Right atrium auricular region (tissue), 2 donors: ENCODE data around the gene DYRK4. TPM values are rescaled to one million over a fixed set of nuclear protein-coding genes. Genes with fewer than 3 reads are reported as not detected.

Source experiments
- DNase-seq: peaks from one replicate; pipeline ENCODE4 v3.0.0-alpha.2; 2019; ENCODE audit warnings: low spot score
- H3K27ac ChIP-seq, 2 donors: fragments of 200-600 bp; sonication (generic); 1 replicate in 1 of 2; 2 replicates in 1 of 2; pipeline ENCODE4 v1.5.1; 2016 to 2019
- H3K27me3 ChIP-seq, 2 donors: fragments of 200-600 bp; sonication (generic); one replicate each; pipeline versions ENCODE4 v1.5.1 to v1.6.0; 2017 to 2019
- H3K36me3 ChIP-seq: fragments of 200-600 bp; sonication (generic); one replicate; pipeline ENCODE4 v1.5.1; 2016
- H3K4me1 ChIP-seq, 2 donors: fragments of 200-600 bp; sonication (generic); one replicate each; pipeline versions ENCODE4 v1.5.1 to v1.6.0; 2017 to 2019
- H3K4me3 ChIP-seq, 2 donors: fragments of 200-600 bp; sonication (generic); 1 replicate in 1 of 2; 2 replicates in 1 of 2; pipeline ENCODE4 v1.5.1; 2017 to 2019; ENCODE audit warnings: mild to moderate bottlenecking in 1 of 2, moderate library complexity in 1 of 2
- H3K9me3 ChIP-seq, 2 donors: fragments of 200-600 bp; sonication (generic); one replicate each; pipeline ENCODE4 v1.5.1; 2019
- total RNA-seq, 2 donors: library from RNA; depleted of rRNA; stranded (reverse); fragments of >200 nt; gene quantifications; one replicate each; pipeline ENCODE4 v1.1.0, GENCODE V29; 2016
- TF ChIP-seq, protein P1 (sequence below), 2 donors: fragments of 200-600 bp; sonication (generic); IDR thresholded peaks; one replicate each; pipeline ENCODE4 v1.5.1; 2019; ENCODE audit warnings: antibody characterized with exemption in 2 of 2

The DYRK4 gene
- total RNA-seq, 2 donors from 2014 or later: 31.7 to 41.1 TPM

DNA sequence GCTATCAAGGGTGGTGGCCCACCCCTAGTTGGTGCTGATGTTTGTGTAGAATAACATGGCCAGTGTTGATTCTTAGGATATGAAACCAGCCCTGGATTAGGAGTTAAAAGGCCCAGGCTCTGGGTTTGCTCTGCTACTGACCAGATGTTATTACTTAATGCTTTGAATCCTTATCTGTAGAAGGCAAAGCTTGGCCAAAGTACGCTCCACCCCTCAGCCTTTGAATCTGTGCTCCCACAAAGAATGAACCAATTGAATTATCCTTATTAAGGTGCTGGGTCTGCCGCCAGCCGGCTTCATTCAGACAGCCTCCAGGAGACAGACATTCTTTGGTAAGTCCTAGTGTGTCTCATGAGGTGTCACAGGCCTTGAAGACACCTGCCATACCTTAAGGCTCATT, 45.0 kb downstream of the DYRK4 start:
- Histone ChIP-seq H3K4me1 (peaks cover 0 to 18% of the 10 kb centered on the region in 2 donors), H3K27ac (no peak overlapping the region), H3K27me3 (no peaks in the 10 kb centered on the region), H3K36me3 (peaks cover 16% of the 10 kb centered on the region), H3K4me3 (no peak overlapping the region), H3K9me3 (no peaks in the 10 kb centered on the region)
- no peak for DNase-seq
- TF ChIP-seq, protein P1, sequence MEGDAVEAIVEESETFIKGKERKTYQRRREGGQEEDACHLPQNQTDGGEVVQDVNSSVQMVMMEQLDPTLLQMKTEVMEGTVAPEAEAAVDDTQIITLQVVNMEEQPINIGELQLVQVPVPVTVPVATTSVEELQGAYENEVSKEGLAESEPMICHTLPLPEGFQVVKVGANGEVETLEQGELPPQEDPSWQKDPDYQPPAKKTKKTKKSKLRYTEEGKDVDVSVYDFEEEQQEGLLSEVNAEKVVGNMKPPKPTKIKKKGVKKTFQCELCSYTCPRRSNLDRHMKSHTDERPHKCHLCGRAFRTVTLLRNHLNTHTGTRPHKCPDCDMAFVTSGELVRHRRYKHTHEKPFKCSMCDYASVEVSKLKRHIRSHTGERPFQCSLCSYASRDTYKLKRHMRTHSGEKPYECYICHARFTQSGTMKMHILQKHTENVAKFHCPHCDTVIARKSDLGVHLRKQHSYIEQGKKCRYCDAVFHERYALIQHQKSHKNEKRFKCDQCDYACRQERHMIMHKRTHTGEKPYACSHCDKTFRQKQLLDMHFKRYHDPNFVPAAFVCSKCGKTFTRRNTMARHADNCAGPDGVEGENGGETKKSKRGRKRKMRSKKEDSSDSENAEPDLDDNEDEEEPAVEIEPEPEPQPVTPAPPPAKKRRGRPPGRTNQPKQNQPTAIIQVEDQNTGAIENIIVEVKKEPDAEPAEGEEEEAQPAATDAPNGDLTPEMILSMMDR (IDR thresholded peaks at IDR 0.05): no peak

DNA sequence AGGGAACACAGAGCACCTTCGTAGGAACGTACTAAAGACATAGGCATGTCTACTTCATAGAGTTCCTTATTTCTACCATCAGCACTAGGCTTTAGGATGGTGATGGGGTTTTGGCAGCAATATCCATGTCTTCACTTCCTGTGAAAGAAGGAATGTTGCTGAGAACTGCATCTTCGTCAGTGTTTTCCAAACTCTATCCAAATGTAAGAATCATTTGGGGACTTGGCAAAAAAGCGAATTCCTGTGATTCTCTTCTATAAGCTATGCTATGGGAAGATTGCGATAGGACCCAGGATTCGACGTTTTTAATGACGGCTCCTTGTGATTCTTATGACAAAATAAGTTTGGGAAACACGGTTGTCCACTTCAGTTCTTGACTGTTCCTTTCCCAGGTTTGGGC, 47.1 kb downstream of the DYRK4 start:
- Histone ChIP-seq H3K9me3 (no peaks in the 10 kb centered on the region), H3K27me3 (no peaks in the 10 kb centered on the region), H3K4me3 (no peak overlapping the region), H3K36me3 (peaks cover 37% of the 10 kb centered on the region), H3K27ac (no peak overlapping the region), H3K4me1 (peaks cover 0 to 18% of the 10 kb centered on the region in 2 donors)
- no peak for DNase-seq
- TF ChIP-seq, protein P1 (IDR thresholded peaks at IDR 0.05): no peak

DNA sequence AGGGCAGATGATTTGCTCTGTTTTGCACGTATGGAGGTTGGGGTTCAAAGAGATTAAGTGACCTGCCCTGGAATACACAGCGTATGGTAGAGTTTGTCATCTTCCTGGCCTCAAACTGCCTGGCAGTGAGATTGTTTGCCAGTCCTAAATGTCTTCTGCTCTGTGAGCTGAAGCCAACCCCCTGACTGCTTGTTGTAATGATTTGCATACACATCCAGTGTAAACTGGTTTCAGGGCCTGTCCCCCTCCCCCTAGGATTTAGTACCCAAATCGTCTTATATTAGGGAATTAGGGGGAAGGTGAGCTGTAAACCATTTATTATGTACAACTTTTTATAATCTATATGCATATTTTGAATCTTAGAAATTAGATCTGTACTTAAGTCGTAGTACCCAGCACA, 48.5 kb downstream of the DYRK4 start:
- H3K9me3 ChIP-seq: no peaks in the 10 kb centered on the region

DNA sequence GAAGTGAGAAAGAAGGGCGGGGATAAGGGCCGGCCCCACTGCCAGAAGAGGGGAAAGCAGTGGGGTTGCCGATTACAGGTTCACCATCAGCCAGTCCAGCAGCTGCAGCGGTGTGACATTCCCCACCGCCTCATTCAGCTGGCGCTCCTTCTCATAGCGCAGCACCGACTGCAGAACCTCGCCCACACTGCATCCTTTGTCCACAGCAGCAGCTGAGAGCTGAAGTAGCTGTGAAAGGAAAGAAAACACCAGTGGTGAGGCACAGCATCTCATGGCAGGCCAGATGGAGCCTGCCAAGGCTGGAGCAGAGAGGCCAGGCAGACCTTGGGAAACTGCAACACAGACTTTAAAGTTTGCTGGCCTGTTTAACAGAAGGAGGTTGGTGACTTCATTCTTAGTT, 53.7 kb downstream of the DYRK4 start:
- DNase-seq: no peak
- H3K4me3 ChIP-seq: no peak overlapping the region
- TF ChIP-seq, protein P1 (IDR thresholded peaks at IDR 0.05): no peak
- no peaks in the 10 kb centered on the region for H3K4me1 ChIP-seq
- no peaks in the 10 kb centered on the region for H3K9me3 ChIP-seq
- no peak overlapping the region for H3K27ac ChIP-seq
- no peaks in the 10 kb centered on the region for H3K27me3 ChIP-seq
- peaks cover 43% of the 10 kb centered on the region for H3K36me3 ChIP-seq

More for the DNA sequence above, 48.5 kb downstream of the DYRK4 start:
- H3K4me3 ChIP-seq: no peak overlapping the region
- no peaks in the 10 kb centered on the region for H3K27me3 ChIP-seq
- H3K36me3 ChIP-seq: peaks cover 47% of the 10 kb centered on the region
- DNase-seq: no peak
- no peak overlapping the region for H3K27ac ChIP-seq
- TF ChIP-seq, protein P1 (IDR thresholded peaks at IDR 0.05): no peak
- peaks cover 0 to 18% of the 10 kb centered on the region in 2 donors for H3K4me1 ChIP-seq

DNA sequence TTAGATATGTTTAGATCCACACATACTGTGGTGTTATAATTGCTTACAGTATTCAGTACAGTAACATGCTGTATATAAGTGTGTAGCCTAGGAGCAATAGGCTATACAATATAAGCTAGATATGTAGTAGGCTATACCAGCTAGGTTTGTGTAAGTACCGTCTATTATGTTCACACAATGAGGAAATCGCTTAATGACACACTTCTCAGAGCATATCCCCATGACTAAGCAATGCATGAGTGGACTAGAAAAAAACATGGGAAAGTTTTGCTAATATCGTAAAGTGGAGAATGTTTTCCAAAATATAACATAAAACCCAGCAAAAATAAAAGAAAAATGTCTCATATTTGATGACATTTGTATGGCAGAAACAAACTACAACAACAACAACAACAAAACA, 59.5 kb downstream of the DYRK4 start:
- TF ChIP-seq, protein P1 (IDR thresholded peaks at IDR 0.05): no peak
- Histone ChIP-seq H3K4me1 (no peaks in the 10 kb centered on the region), H3K36me3 (no peaks in the 10 kb centered on the region), H3K4me3 (no peak overlapping the region), H3K27me3 (no peaks in the 10 kb centered on the region), H3K27ac (no peak overlapping the region), H3K9me3 (no peaks in the 10 kb centered on the region)
- no peak for DNase-seq

DNA sequence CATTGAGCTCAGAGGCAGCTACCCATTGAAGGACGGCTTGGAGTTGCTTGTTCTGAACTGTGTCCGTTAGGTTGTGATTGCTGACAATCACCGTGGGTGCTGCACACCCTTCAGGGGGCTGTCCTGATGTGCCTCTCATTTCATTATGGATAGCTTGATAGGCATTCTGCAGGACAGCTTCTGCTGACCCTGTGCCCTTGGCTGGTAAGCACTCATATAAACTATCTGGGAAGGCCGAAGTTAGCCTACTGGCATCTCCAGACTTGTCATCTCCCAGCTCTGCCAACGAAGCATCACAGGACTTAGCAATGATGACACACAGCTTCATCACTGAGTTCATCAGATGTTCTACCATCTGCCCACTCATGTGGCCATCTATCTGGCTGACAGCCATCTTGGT, 64.5 kb downstream of the DYRK4 start:
- Histone ChIP-seq H3K27me3 (no peaks in the 10 kb centered on the region), H3K4me3 (no peak overlapping the region), H3K9me3 (no peaks in the 10 kb centered on the region), H3K27ac (peak overlapping the region in 1 of 2 donors; percentile 8), H3K4me1 (no peaks in the 10 kb centered on the region), H3K36me3 (no peaks in the 10 kb centered on the region)
- TF ChIP-seq, protein P1 (IDR thresholded peaks at IDR 0.05): no peak
- no peak for DNase-seq
